UCSD-AML1 (cell line): Measurements from ENCODE around the gene SSUH2.
"Not testable (repeated sequence)": the region's sequence is repeated elsewhere in the genome, so short reads cannot be mapped to it uniquely, and the experiment has no call there.

Experiments
- DNase-seq: peaks from one replicate; lab custom pipeline; 2025; ENCODE audit not compliant: unreplicated experiment; lab: John Stamatoyannopoulos, UW

The SSUH2 gene

DNA sequence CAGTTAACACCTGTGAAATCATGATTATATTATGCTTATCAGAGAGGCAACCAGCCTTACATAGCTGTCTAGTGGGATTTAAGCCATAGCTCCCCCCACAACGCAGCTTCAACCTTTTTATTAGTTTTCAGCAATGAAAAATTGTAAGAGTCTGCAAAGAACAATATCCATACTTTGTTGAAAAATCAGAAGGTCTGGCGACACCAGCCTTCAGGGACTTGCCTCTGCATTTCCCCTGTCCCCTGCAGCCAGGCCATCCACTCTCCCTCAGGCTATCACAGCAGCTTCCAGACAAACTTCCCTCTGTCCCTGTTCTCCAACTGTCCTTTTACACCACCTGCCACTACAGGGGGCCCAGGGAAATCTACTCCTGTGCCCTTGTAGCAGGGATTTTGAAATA is 59.9 kb downstream of the SSUH2 start:
- no peak for DNase-seq

DNA sequence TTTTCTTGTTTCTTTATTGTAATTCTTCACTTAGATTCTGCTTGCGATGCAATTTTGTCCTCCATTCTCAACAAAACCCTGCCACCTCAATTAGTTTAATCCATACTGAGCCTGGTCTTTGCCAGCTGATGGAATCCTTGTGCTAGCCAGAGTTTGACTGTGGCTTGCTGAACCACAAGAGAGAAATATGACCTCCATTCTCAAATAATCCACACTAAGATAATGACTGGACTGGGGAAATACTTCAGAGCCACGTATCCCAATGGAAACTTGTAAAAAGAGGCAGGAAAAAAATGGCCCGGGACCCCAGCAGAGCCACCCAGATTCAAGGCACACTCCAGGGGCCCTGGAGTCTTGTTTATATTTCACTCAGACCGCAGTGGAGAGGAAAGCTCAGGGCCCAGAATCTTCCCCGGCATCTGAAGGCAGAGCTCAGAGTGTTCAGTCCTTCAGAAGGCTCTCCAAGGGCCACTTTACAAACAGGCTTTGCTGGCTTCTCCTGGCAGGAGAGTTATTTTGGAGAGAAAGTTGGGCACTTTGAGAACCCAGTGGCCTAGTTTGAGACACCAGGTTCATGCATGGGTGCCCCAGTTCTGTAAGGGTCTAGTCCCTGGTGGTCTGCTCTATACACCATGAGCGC is 62.7 kb downstream of the SSUH2 start:
- DNase-seq, result no peak

DNA sequence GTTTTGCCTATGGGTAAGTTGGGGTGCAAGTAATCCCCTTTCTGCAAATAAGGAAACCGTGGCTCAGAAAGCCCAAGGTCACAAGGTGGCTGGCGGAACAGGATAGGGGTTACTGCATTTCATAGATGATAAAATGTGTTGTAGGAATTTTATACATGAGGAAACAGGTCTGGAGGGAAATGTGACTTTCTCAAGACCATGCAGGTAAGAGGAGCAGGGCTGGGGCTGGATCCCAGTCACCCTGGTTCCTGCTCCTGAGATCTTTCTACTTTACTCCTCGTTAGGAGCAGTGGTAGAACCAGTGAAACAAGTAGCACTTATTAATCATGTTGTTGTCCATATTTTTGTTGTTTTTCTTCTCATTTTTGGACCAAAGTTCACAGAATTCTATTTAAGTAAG is 63.2 kb downstream of the SSUH2 start:
- no peak for DNase-seq

DNA sequence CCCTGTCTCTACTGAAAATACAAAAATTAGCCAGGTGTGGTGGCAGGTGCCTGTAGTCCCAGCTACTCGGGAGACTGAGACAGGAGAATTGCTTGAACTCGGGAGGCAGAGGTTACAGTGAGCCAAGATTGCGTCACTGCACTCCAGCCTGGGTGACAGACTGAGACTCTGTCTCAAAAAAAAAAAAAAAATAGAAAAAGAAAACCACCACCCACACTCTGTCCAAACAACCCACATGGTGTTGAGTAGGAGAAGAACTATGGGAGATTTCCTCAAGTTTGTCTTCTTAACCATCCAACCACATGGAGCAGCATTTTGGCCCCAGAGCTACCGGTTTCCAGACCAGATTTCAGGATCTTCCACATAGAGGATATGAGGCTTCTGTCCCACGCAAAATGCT is 64.2 kb downstream of the SSUH2 start:
- DNase-seq, result not testable (repeated sequence)

DNA sequence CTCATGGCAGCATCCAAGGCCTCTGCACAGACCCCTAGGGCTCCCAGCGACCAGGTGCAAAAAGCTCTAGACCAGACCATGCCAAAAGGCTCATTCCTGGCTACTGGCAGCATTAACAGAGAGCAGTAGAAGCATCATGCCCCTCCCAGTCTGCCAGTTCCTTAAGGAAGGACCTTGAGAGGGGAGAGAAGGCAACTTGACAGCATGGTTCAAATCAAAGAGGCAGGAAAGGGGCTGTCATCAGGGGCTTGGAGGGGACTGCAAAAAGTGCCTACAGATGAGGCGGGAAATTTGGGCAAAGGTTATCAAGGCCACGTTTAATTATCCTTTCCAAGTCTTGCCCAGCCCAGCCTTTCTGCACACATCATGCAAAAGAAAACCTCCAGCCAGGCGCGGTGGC is 64.7 kb downstream of the SSUH2 start:
- DNase-seq, result no peak

DNA sequence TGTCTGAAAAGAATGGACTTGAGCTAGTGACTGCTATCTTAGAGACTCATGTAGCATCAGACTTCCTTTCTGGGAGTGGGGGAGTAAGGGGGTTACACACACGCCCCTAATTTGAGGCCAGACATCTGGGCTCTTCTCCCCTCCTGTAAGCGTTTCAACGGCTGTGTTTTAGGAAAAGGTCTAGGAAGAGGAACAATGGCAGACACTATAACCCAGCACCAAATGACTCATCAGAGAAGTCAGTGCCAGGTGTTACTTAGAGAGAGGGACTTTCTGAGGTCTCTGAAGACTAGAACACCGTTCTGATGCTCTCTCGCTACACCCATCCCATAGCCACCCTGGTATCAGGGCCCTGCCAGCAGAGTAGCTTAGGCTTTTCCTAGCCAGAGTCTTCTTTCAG is 65.5 kb downstream of the SSUH2 start:
- DNase-seq, result no peak

DNA sequence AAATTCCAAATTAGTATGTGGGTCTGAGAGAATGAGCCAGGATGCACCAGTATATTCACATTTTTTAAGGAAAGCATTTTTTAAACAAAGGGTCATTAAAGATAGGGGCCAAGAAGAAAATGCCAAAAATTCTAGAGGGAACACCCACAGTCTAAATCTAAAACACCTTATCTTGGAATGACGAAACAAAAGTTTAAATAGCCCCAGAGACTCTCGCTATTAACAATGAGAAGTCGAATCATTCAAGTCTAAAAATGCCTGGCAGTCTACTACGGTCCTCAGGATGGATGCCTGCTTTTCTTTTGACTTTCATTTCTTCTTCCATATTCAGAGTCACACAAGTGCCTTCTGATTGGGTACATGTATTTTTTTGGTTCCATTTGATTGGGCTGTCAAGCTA is 66.3 kb downstream of the SSUH2 start:
- DNase-seq, result no peak

DNA sequence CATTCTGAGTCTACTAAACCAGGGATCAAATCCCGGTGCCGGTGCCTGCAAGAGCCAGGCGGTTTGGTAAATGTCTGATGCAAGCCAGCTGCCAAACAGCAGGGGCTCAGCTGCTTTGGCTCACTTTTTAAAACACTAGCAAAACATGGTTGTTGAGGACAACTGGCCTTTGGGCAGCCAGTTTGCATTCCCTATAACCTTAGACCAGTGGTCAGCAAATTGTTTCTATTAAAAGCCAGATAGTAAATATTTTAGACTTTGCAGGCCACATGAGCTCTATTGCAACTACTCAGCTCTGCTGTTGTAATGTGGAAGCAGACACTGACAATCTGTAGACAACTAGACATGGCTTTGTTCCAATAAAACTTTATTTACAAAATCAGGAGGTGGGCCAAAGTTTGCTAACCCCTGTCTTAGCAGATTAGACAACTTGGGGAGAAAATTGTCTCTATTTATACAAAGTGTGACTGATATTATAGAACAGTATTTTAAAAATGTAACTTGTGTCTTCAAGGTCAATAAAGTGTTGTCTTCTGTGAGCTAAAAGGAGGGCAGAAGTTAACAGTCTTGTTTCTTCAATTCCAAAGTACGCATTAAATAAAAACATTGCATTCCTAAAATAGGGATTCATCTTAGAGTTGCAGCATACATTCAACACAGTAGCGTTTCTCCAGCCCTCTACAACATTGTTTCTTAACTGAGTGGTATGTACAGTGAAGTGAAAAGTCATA is 67.6 kb downstream of the SSUH2 start:
- no peak for DNase-seq

DNA sequence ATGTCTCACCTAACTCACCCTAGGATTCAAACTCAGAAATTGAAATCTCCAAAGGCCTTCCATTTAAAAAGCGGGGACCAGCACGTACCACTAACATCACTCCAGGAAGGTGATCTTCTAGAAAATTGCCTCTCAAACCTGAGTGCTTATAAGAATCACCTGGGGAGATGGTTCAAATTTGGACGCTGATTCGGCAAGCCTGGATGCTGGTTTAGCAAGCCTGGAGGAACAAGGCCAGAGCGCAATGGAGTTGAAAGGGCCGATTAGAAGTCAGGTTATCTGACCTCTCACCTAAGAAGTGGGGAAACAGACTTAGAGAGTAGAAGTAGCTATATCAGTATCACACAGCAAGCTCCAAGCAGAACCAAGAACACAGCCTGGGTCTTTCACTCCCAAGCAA is 68.2 kb downstream of the SSUH2 start:
- DNase-seq, result no peak

DNA sequence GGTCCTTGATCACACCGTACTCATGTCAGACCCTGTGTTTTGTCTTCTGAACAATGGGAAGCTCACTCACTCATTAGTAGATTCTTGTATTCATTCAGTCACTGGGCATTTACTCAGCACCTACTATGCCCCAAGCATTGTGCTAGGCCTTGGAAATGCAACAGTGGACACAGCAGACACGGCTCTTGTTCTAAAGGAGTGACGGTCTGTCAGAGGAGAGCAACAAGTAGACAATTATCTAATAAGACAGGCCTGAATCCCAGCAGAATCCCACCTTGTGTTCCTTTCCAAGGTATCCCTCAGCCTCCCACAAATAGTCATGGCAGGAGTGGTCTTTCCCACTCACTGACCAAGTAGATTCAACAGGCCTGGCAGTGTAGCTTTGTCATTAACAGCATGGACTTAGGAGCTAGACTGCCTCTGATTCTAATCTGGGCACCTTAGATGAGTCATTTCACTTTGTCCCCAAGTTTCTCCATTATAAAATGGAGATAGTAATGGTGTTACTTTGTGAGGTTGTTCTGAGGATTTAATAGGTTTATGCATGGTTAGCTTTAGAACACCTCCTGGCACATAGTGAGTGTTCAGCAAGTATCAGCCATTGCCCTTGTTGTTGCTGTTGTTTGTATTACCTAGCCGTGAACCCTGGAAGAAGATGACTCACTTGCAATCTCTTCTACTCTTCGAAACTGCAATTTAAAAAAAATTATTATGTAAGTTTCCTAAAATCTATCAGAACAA is 69.1 kb downstream of the SSUH2 start:
- no peak for DNase-seq

DNA sequence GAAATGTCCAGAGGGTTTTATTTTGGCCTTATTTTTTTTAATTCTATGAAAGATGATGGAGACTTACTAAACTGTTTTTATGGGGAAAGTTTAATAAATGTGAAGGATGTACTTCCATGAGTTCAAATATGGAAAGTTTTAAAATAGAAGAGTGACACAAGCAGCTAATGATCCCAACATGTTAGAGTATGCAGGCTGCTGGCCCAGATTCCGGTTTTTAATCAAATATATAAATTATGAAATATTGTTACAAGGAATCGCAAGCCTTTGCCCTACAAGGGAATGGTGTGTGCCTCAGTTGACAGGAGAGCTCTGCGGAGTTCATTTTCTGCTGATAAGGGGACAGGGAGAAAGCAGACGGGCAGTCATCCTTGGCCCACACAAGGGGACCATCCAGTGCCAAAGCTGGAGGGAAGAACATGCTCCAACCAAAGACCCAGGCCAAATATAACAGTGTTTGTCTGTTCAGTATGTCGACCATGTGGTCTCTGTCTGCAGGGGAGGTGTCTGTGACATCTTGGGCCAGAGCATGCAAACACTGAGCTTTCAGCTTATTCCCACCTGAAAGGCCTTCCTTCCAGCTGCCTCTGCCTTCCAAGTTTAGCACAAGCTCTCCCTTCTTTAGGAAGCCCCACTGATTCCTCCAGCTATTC is 69.8 kb downstream of the SSUH2 start:
- DNase-seq, result no peak

DNA sequence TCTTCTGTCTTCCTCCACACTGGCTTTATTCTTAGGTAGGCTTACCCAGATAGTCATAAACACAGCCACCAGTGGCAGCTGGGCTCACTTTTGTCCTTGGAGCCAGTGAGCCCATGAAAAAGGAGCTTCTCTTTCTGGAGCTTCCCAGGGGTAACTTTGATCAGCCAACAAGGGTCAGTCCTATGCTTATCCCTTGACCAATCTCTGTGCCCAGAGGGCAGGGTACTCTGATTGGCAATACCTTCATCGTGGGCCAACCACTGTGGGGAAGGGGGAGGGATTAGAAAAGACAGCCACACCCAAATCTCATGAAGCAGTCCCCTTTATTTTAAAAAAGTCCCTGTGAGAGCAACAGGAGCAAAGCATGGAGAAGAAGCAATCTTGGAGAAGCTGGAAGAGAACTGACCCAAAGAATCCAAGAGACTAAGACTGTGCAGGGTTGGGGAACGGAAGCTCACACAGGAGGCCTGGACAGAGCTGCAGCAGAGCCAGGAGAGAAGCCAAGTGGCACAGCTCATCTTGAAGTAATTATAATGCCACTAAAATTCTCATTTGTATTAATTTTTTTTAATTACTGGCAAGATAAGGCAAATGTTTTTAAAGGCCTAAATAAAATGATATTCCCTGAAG is 70.4 kb downstream of the SSUH2 start:
- DNase-seq, result no peak

DNA sequence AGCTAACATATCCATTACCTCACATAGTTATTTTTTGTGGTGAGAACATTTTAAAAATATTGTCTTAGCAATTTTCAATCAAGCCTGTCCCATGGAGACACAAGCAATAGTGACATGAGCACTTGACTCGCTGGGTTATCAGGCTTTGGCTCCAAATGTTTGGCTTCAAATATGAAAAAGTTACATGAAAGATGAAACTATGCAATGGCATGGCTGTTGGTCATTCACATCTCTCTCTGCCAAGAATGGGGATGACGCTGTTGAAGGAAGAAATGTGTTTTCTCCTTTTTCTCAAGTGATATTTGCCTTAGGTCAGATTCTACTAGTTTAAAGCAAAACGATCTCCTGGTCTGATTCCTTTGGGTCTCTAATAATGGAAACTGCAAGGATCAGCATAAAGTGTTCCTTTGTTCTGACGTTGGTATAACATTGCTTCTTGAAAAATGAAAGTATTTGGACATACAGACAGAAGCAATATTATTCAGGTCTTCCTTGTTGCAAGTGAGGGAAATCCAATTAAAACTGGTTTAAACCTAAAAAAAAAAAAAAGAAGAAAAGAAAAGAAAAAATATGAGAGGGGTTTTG is 71.2 kb downstream of the SSUH2 start:
- DNase-seq, result no peak

DNA sequence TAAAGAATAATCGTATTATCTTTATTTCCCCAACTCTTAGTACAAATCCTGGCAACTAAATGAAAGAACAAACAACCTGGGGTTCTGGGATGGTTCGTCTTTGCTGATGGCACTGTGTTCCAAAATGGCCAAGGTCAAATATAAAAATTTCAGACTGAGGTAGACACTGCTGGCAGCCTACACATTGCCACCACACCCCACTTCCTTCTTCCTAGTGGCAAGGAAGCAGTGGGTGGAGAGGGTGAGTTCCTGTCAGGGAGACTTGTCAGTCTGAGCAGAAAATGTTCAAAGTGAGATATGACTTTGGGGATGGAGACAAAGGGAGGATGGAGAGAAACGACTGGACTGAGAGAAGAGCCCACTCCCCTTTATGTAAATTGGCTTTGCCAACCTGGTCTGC is 73.3 kb downstream of the SSUH2 start:
- DNase-seq, result peak; percentile 48
